Fibroblast of gingiva (primary cell): Measurements from ENCODE around the gene SEMA6B.
"Not testable (repeated sequence)": the region's sequence is repeated elsewhere in the genome, so short reads cannot be mapped to it uniquely, and the experiment has no call there.

Source experiments
- DNase-seq: peaks from one replicate; pipeline ENCODE4 v3.0.0-alpha.2; 2011; ENCODE audit warnings: low read depth

Gene SEMA6B

GRCh38 chr19:4559569-4559968 lies at the start of gene SEMA6B:
Gene SEMA6B, minus strand, starts transcription at chr19:4559684. Its CDS starts 1,227 bp downstream, at chr19:4558457.
- no peak for DNase-seq

GRCh38 chr19:4606921-4607678 lies 47.6 kb upstream of the SEMA6B start:
- peak; percentile 46 for DNase-seq

- DNase-seq = no peak
Measured at GRCh38 chr19:4606181-4606580, 46.7 kb upstream of the SEMA6B start.

GRCh38 chr19:4604912-4605311 lies 45.4 kb upstream of the SEMA6B start:
- no peak for DNase-seq

GRCh38 chr19:4602915-4603314 lies 43.4 kb upstream of the SEMA6B start:
- DNase-seq = no peak

GRCh38 chr19:4602173-4602788 lies 42.8 kb upstream of the SEMA6B start:
- DNase-seq = no peak

- DNase-seq = no peak
Measured at GRCh38 chr19:4600893-4601292, 41.4 kb upstream of the SEMA6B start.

- no peak for DNase-seq
Measured at GRCh38 chr19:4600082-4600481, 40.6 kb upstream of the SEMA6B start.

- DNase-seq = no peak
Measured at GRCh38 chr19:4598712-4599111, 39.2 kb upstream of the SEMA6B start.

GRCh38 chr19:4597975-4598671 lies 38.6 kb upstream of the SEMA6B start:
- no peak for DNase-seq

GRCh38 chr19:4597278-4597974 lies 37.9 kb upstream of the SEMA6B start:
- DNase-seq = no peak

GRCh38 chr19:4596033-4596904 lies 36.8 kb upstream of the SEMA6B start:
- DNase-seq = no peak

- DNase-seq = not testable (repeated sequence)
Measured at GRCh38 chr19:4595158-4595557, 35.7 kb upstream of the SEMA6B start.

- DNase-seq = no peak
Measured at GRCh38 chr19:4594201-4594600, 34.7 kb upstream of the SEMA6B start.

GRCh38 chr19:4593409-4593851 lies 33.9 kb upstream of the SEMA6B start:
- DNase-seq = no peak

- DNase-seq = no peak
Measured at GRCh38 chr19:4592445-4592844, 33.0 kb upstream of the SEMA6B start.

- DNase-seq = no peak
Measured at GRCh38 chr19:4591320-4591719, 31.8 kb upstream of the SEMA6B start.

- no peak for DNase-seq
Measured at GRCh38 chr19:4590559-4590958, 31.1 kb upstream of the SEMA6B start.

- DNase-seq = no peak
Measured at GRCh38 chr19:4589579-4590410, 30.3 kb upstream of the SEMA6B start.

GRCh38 chr19:4588291-4588761 lies 28.8 kb upstream of the SEMA6B start:
- DNase-seq = no peak
